Tibial nerve (tissue), 4 donors: ENCODE results near the gene PLEKHA7.

Source experiments
- EP300 ChIP-seq, 2 donors: sonication (generic); formaldehyde crosslinking; IDR thresholded peaks; one replicate each; pipeline ENCODE4 v1.6.1; 2017; ENCODE audit warnings: antibody characterized with exemption in 2 of 2, mild to moderate bottlenecking in 1 of 2
- POLR2A ChIP-seq, 2 donors: fragments of 450-650 bp; IDR thresholded peaks; one replicate each; pipeline ENCODE4 v1.6.1; 2017; ENCODE audit warnings: antibody characterized with exemption in 2 of 2, mild to moderate bottlenecking in 2 of 2, moderate library complexity in 2 of 2
- TF ChIP-seq, protein P1 (sequence below), 5 experiments: fragments of 200-600 bp in 3 of 5; fragments of 450-650 bp in 2 of 5; sonication (generic) in 3 of 5; IDR thresholded peaks; one replicate each; pipeline ENCODE4 v1.5.1; 2016 to 2019; ENCODE audit warnings: antibody characterized with exemption in 5 of 5, mild to moderate bottlenecking in 3 of 5, moderate library complexity in 2 of 5

DNA sequence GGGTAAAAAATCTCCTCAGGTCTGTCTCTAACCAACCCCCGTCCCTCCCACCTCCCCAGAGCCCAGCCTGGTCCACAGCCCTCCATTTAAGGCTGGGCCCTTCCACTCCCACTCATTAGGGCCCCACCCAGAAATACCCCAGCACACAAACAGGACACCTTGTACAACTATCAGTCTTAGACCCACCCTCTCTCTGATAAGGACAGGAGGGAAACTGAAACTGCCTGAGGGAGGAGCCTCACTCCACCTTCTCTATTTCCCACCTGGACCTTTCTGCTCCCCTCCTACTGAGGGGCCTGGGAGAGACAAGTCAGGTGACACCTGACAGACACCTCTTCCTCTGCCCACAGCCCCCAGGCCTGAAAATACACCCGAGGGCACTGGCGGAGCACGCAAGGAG lies 90.2 kb downstream of the PLEKHA7 start:
- TF ChIP-seq, protein P1, sequence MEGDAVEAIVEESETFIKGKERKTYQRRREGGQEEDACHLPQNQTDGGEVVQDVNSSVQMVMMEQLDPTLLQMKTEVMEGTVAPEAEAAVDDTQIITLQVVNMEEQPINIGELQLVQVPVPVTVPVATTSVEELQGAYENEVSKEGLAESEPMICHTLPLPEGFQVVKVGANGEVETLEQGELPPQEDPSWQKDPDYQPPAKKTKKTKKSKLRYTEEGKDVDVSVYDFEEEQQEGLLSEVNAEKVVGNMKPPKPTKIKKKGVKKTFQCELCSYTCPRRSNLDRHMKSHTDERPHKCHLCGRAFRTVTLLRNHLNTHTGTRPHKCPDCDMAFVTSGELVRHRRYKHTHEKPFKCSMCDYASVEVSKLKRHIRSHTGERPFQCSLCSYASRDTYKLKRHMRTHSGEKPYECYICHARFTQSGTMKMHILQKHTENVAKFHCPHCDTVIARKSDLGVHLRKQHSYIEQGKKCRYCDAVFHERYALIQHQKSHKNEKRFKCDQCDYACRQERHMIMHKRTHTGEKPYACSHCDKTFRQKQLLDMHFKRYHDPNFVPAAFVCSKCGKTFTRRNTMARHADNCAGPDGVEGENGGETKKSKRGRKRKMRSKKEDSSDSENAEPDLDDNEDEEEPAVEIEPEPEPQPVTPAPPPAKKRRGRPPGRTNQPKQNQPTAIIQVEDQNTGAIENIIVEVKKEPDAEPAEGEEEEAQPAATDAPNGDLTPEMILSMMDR (IDR thresholded peaks at IDR 0.05) = no peak
- TF ChIP-seq POLR2A (IDR thresholded peaks at IDR 0.05) (no peak), EP300 (IDR thresholded peaks at IDR 0.05) (no peak)
